Mononuclear cell (primary cell): ENCODE measurements around the gene CHURC1. TPM values are rescaled to one million over a fixed set of nuclear protein-coding genes. Genes with fewer than 3 reads are reported as not detected.
A peak's percentile ranks its signal among the peaks of the same experiment; 100 is the strongest.

Experiments
- H3K27me3 ChIP-seq: 2 replicates; pipeline ENCODE4 v1.6.0; 2011; ENCODE audit warnings: low read length, control low read depth; ENCODE audit not compliant: insufficient read depth
- H3K4me1 ChIP-seq: 2 replicates; pipeline ENCODE4 v1.5.1; 2011; ENCODE audit warnings: mild to moderate bottlenecking, low read length, control low read depth; ENCODE audit not compliant: insufficient read depth
- H3K4me3 ChIP-seq: 2 replicates; pipeline ENCODE4 v1.5.1; 2011; ENCODE audit warnings: mild to moderate bottlenecking, low read length, moderate library complexity
- H3K9me3 ChIP-seq: 2 replicates; pipeline ENCODE4 v1.5.1; 2011; ENCODE audit warnings: low read depth, mild to moderate bottlenecking, control low read depth, low read length
- total RNA-seq: library from RNA; depleted of rRNA; stranded (reverse); fragments of >200 nt; gene quantifications from one replicate; pipeline ENCODE4 v1.2.3, GENCODE V29; 2012

The CHURC1 gene
- total RNA-seq, 1 donor: 110 TPM

- no peaks in the 10 kb centered on the region for H3K27me3 ChIP-seq
- no peaks in the 10 kb centered on the region for H3K9me3 ChIP-seq
- no peaks in the 10 kb centered on the region for H3K4me1 ChIP-seq
- H3K4me3 ChIP-seq: no peak overlapping the region
These were observed 40.4 kb downstream of the CHURC1 start for GRCh38 chr14:64954491-64955240.

GRCh38 chr14:64955297-64955696 lies 41.0 kb downstream of the CHURC1 start:
- H3K9me3 ChIP-seq: no peaks in the 10 kb centered on the region

GRCh38 chr14:64956697-64957406 lies 42.6 kb downstream of the CHURC1 start:
- H3K27me3 ChIP-seq: no peaks in the 10 kb centered on the region
- no peaks in the 10 kb centered on the region for H3K9me3 ChIP-seq
- H3K4me1 ChIP-seq: no peaks in the 10 kb centered on the region
- H3K4me3 ChIP-seq: no peak overlapping the region

More at GRCh38 chr14:64955297-64955696, 41.0 kb downstream of the CHURC1 start:
- H3K4me3 ChIP-seq: no peak overlapping the region
- H3K27me3 ChIP-seq: no peaks in the 10 kb centered on the region
- no peaks in the 10 kb centered on the region for H3K4me1 ChIP-seq

- Histone ChIP-seq H3K4me1 (no peaks in the 10 kb centered on the region), H3K9me3 (no peaks in the 10 kb centered on the region), H3K27me3 (no peaks in the 10 kb centered on the region), H3K4me3 (no peak overlapping the region)
These were observed 43.9 kb downstream of the CHURC1 start for GRCh38 chr14:64958201-64958600.

GRCh38 chr14:64958743-64959142 lies 44.5 kb downstream of the CHURC1 start:
- no peaks in the 10 kb centered on the region for H3K9me3 ChIP-seq
- H3K4me1 ChIP-seq: no peaks in the 10 kb centered on the region
- H3K27me3 ChIP-seq: no peaks in the 10 kb centered on the region
- no peak overlapping the region for H3K4me3 ChIP-seq

GRCh38 chr14:64960762-64961276 lies 46.6 kb downstream of the CHURC1 start:
- no peak overlapping the region for H3K4me3 ChIP-seq
- no peaks in the 10 kb centered on the region for H3K9me3 ChIP-seq
- H3K27me3 ChIP-seq: no peaks in the 10 kb centered on the region
- H3K4me1 ChIP-seq: no peaks in the 10 kb centered on the region

GRCh38 chr14:64963611-64964010 lies 49.4 kb downstream of the CHURC1 start:
- Histone ChIP-seq H3K4me1 (no peaks in the 10 kb centered on the region), H3K27me3 (no peaks in the 10 kb centered on the region), H3K9me3 (no peaks in the 10 kb centered on the region), H3K4me3 (no peak overlapping the region)

GRCh38 chr14:64965356-64966000 lies 51.2 kb downstream of the CHURC1 start:
- Histone ChIP-seq H3K4me3 (no peak overlapping the region), H3K4me1 (no peaks in the 10 kb centered on the region), H3K27me3 (peaks cover 4% of the 10 kb centered on the region), H3K9me3 (no peaks in the 10 kb centered on the region)

GRCh38 chr14:64966976-64967375 lies 52.7 kb downstream of the CHURC1 start:
- H3K4me3 ChIP-seq: no peak overlapping the region
- no peaks in the 10 kb centered on the region for H3K9me3 ChIP-seq
- peaks cover 15% of the 10 kb centered on the region for H3K27me3 ChIP-seq
- H3K4me1 ChIP-seq: peaks cover 8% of the 10 kb centered on the region

- Histone ChIP-seq H3K4me3 (no peak overlapping the region), H3K4me1 (peaks cover 14% of the 10 kb centered on the region), H3K27me3 (peaks cover 23% of the 10 kb centered on the region), H3K9me3 (no peaks in the 10 kb centered on the region)
These were observed 53.9 kb downstream of the CHURC1 start for GRCh38 chr14:64968167-64968566.

GRCh38 chr14:64968651-64969050 lies 54.4 kb downstream of the CHURC1 start:
- H3K4me1 ChIP-seq: peaks cover 14% of the 10 kb centered on the region
- H3K4me3 ChIP-seq: no peak overlapping the region
- no peaks in the 10 kb centered on the region for H3K9me3 ChIP-seq
- peaks cover 23% of the 10 kb centered on the region for H3K27me3 ChIP-seq

- Histone ChIP-seq H3K9me3 (no peaks in the 10 kb centered on the region), H3K4me3 (no peak overlapping the region), H3K27me3 (peaks cover 23% of the 10 kb centered on the region)
These were observed 55.8 kb downstream of the CHURC1 start for GRCh38 chr14:64970041-64970440.

GRCh38 chr14:64970776-64971477 lies 56.7 kb downstream of the CHURC1 start:
- Histone ChIP-seq H3K4me3 (no peak overlapping the region), H3K27me3 (peaks cover 23% of the 10 kb centered on the region), H3K9me3 (no peaks in the 10 kb centered on the region), H3K4me1 (peaks cover 14% of the 10 kb centered on the region)

More at GRCh38 chr14:64970041-64970440, 55.8 kb downstream of the CHURC1 start:
- peaks cover 14% of the 10 kb centered on the region for H3K4me1 ChIP-seq

- H3K4me1 ChIP-seq: peaks cover 14% of the 10 kb centered on the region
- peak overlapping the region; percentile 40 for H3K4me3 ChIP-seq
- no peaks in the 10 kb centered on the region for H3K9me3 ChIP-seq
- H3K27me3 ChIP-seq: peaks cover 23% of the 10 kb centered on the region
These were observed 57.3 kb downstream of the CHURC1 start for GRCh38 chr14:64971491-64971942.
